ENCODE results near the gene UBE2J1.

- TF ChIP-seq FOXM1 (IDR thresholded peaks at IDR 0.05; ENCODE audit: borderline replicate concordance) (no peak), FOXK2 (IDR thresholded peaks at IDR 0.05) (no peak), FOXA1 (IDR thresholded peaks at IDR 0.05) (no peak), ZNF384 (IDR thresholded peaks at IDR 0.05) (no peak), HDGF (IDR thresholded peaks at IDR 0.05; ENCODE audit: borderline replicate concordance) (no peak)
Observed at GRCh38 chr6:89308525-89309395, 43.8 kb downstream of the UBE2J1 start.

Data from HEK293T (cell line).